ENCODE results near the gene THOC5.
"Not testable (repeated sequence)": the region's sequence is repeated elsewhere in the genome, so short reads cannot be mapped to it uniquely, and the experiment has no call there.

Gene THOC5

DNA sequence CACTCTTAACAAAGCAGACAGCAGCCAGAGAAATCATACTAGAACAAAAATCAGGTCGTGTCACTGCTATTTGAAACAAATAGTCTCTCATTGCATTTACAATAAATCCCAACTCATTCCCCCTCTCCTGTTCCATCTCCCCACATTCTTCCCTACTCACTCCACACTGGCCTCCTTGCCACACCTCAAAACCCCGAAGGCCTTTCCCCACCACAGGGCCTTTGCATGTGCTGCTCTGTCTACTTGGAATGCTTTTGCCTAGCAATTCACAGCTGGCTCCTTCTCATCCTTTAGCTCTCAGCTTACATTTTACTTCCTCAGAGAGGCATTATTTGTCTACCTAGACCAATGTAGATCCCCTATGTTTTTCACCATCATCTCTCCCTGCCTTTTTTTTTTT, 6.3 kb upstream of the THOC5 start:
- no peak for DNase-seq

DNA sequence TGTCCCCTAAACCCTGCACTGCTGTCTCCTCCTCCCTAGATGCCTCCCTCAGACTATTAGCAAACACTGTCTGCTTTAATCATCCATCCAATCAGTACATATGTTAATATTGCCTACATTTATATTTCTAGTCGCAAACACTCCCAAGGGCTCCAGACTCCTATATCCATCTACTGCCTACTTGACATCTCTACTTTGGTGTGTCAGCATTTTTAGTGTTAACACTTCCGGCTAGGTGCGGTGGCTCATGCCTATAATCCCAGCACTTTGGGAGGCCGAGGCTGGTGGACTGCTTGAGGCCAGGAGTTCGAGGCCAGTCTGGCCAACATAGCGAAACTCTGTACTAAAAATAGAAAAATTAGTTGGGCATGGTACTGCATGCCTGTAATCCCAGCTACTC, 5.5 kb upstream of the THOC5 start:
- DNase-seq = no peak

DNA sequence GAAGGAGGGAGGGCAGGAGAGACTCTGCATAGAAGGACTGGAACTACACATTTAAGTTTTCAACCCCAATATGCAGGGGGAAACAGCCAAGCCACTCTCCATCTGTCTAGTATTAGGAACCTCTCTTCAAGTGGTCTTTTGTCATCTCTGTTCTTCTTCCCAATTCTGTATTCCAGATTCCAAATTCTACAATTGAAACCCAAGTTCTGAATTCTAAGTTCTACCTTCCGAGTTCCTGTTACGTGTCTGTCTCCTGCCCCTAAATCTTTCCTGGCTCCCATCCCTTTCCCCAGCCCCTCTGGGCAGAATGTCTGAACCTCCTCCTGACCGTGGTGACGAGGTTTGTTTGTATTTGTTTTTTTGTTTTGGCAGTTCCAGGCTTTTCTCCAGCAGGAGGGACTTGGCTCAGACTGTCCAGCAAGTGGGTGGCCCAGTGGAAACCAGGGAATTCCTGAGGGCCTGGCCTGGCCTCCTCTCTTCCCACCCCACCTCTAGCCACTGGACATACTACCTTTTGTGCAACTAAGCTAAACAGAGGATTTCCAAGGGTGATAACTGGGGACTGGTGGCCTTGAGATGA, 1.6 kb upstream of the THOC5 start:
- DNase-seq = no peak

DNA sequence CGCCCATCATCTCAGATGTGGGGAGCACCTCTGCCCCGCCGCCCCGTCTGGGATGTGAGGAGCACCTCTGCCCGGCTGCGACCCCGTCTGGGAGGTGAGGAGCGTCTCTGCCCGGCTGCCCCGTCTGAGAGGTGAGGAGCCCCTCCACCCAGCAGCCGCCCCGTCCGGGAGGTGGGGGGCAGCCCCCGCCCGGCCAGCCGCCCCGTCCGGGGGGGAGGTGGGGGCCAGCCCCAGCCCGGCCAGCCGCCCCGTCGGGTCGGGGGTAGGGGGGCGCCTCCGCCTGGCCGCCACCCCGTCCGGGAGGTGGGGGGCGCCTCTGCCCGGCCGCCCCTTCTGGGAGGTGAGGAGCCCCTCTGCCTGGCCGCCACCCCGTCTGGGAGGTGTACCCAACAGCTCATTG, 1.2 kb downstream of the THOC5 start:
- DNase-seq = not testable (repeated sequence)

DNA sequence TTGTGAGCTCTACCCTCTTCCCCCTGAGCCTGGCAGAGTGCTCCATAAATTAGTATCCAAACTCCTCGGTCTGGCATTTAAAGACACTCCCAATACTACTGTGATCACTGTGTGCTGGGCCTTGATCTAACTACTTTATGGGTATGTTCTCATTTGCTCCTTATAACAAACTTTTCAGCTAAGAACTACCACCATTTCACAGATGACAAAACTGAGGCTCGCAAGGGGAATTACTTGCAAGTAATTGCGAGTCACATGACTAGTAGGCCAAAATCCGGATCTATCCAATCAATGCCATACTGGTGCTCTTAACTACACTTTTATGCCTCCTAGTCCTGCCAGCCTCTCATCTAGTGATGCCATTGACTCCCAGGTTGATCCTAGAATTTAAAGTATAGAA, 3.6 kb downstream of the THOC5 start:
- no peak for DNase-seq

DNA sequence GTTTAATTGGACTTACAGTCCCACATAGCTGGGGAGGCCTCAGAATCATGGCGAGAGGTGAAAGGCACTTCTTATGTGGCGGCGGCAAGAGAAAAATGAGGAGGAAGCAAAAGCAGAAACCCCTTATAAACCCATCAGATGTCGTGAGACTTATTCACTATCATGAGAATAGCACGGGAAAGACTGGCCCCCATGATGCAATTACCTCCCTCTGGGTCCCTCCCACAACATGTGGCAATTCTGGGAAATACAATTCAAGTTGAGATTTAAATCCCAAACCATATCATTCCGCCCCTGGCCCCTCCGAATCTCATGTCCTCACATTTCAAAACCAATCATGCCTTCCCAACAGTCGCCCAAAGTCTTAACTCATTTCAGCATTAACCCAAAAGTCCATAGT, 8.5 kb downstream of the THOC5 start:
- not testable (repeated sequence) for DNase-seq

DNA sequence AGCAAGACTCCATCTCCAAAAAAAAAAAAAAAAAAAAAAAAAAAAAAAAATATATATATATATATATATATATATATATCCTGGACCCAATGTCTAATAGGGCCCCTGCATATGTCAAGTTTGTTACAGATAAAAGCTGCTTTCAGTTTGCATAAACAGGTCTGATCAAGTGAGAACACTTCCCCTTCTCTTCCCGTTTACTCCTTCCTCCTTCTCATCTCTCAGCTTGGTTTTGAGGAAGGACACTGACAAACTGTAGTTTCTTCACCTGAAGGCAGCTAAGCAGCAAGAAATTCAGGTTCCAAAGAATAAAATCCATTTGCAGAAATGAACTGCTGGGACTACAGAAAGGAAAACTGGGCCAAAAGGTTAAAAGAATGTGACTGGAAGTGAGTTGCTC, 11.7 kb downstream of the THOC5 start:
- no peak for DNase-seq

DNA sequence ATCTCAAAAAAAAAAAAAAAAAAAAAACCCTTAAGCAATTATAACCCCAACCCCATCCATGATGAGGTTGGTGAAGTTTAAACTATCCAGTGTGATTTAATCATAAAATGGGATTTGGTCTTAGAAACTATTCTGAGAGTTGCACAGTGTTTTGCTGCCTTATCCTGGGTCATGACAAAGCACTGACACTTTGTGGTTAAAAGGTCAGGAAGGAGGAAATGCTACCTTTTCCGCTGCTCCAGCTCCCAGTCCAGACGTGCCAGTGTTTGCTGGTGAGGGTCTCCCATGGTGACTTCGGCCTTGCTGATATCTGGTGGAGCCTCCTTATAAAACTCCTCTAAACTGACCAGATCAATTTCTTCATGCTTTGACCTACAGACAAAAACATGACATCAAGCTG, 14.5 kb downstream of the THOC5 start:
- no peak for DNase-seq

DNA sequence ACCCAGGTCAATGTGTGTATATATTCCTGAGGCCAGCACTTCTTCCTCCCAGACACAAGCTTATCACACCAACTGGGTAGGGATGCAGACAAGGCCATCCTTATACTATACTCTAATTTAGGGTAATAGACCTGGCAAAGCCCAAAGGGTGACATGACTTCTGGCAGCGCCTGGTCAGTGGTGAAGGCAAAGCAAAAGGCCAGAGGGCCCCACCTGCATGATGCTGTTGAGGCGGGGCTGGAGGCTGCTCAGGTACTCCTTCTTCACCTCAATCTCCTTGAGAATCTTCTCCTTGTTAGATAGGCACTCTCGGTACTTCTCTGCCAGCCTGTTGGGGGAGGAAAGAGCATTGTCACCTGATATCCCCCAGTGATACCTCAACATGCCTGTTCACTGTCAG, 17.1 kb downstream of the THOC5 start:
- DNase-seq = no peak

DNA sequence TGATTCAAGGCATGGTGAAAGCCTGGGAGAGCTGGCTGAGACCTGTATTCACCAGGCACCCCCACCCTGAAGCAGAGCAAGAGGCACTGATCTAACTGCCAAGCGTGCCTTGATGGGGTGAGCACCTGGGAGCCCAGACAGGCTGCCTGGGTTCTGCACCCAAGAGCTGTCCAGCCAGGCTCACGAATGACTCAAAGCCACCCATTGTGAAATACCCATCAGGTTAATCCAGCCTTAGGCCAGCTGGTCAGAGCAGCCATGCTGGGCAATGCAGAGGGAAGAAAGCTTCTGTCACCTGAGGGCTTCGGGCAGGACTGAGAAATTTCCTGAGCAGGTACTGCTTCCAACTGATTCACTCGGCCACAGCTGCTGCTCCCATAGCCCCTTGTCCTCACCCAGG, 22.1 kb downstream of the THOC5 start:
- DNase-seq = peak; percentile 13

DNA sequence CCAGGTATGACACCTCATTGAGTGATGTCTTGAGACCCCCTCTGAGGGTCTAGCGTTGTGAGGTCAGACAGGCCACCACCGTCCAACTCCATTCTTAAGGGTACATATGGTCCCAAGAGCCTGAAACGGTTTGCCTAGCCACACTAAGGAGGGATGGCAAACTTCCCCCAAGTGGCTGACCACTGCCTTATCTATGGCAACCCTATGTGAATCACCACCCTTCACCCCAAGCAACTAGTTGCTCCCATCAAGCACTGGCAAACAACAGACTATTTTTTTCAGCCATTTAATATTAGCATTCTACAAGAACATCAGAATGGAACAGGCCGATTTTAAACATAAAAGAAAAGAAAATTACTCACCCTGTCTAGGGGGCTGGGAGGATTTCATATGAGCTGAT, 22.8 kb downstream of the THOC5 start:
- no peak for DNase-seq

DNA sequence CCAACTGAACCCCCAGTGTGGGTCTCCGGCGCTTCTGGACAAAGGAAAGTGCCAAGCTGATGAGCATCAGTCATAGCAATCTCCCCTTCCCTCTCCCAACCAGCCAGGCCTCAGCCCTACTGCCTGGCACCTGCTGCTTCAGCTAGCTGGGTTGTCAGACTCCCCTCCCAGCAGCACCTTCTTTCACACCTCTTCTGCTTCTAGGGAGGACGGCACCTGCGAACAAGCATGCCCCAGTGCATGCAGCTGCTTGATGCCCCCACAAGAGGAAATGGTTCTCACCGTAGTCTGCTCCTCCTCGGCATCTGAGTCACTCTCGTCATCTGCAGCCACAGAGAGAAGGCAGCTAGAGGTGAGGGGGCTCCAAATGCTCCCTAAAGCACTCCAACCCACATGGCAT, 25.4 kb downstream of the THOC5 start:
- DNase-seq = no peak

DNA sequence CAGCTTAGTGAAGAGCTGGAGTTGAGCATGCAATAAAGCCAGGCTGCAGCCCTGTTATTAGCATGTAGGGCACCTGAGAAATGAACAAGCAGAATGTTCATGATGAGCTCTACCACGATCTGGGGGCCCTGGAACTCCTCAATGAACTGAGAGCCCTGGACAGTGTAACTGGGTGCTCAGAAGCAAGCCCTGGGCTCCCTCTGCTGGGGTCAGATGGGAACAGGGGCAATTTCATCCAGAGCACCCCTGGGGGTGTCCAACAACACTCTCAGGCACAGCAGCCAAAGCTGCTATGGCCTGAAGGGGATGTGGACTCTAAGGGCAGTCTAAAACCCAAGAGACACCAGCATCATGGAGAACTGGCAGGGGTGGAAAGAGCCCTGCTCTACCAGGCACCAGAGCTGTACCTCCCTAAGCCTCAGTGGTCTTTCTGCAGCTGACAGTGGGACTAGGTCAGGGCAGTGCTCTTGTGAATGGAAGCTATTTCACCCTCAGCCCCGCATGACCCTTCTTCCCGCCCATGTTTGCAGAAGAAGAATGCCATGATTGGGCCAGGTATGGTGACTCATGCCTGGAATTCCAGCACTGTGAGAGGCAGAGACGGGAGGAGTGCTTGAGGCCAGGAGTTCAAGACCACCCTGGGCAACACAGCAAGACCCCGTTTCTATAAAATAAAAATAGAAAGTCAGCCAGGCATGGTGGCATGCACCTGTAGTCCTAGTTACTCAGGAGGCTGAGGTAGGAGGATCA, 28.9 kb downstream of the THOC5 start:
- peak; percentile 5 for DNase-seq

DNA sequence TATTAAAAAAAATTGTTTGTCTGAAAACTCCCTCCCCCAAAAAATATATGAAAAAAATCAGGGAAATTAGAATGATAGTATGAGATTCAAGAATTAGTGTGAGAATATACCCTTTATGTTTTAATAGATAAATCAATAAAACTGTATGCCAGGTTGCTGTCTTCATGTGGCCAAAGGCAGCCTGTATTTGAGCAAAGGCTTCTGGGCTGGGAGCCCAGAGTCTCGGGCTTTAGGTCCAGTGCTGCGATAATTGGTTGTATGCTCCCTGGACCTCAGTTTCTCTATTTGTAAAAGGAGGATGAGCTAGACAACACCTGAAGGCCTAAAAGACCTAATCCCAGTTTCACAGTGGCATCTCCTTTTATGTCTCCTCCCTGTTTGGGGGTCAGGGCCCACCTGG, 29.8 kb downstream of the THOC5 start:
- no peak for DNase-seq

DNA sequence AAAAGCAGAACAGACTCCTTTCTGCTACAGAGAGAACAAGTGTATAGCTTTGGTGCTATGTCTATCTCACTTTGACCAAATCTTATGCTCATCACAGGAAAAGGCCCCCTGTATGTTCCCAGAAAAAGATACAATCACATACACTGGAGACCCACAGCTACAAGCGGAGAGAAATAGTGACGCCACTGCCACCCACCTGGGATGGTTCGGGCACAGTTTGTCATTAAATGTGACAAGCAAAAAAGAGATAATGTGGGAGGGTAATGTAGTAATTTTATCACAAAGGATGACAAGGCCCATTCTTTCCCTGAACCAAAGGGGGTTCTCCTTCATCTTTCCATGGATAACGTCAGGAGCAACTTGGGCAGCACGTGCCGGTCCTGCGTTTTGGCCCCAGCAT, 32.0 kb downstream of the THOC5 start:
- DNase-seq = no peak

DNA sequence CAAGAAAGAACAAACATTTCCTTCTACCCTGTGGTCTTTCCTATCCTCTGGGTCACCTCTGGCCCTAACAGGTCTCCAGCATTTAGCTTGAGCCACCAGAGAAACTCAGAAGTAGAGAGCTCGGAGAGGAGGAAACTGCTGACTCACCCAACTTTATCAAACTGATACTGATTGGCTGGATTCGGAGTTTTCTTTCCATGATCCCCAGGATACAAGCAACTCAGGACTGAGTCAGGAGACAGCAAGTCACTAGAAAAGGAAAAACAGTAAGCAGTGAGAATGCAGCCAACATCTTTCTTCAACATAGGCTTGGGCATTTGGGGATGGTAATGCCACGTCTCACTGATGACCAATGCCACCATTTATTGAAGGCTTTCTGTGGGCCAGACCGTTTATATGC, 32.7 kb downstream of the THOC5 start:
- peak; percentile 70 for DNase-seq

DNA sequence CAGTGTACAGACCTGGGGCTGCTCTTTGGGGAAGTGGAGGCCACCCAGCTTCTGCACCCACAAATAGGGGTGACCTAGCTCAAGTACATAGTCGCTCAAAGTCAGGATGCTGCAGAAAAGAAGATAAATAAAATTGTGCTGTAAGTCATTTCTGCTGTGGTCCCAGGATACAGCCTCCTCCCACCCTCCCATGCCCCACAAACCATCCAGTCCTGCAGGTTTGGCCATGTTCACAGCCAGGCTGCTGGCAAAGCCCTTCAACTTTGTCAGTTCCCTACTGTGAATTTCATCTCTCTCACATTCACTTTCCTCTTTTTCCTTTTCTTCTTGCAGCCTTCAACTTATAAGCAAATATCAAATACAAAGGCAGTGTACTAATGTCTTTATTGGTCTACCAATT, 33.6 kb downstream of the THOC5 start:
- DNase-seq = no peak

DNA sequence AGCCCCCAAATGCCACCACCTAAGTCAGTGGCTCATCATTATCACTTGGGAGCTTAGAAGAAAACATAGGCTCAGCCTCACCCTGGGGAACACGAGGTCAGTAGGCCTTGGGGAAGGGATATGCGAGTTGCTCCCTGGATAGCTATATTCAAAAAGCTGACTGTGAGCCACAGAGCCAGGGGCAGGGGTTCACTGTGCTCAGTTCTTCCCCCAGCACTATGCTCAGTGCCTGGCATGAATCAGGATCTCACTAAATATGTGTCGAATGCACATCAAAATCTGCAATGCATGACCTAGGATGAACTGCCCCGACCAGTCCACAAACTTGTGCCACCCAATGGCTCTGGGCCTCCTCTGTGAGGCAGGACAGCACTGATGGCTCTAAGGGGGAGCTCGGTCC, 35.1 kb downstream of the THOC5 start:
- no peak for DNase-seq

DNA sequence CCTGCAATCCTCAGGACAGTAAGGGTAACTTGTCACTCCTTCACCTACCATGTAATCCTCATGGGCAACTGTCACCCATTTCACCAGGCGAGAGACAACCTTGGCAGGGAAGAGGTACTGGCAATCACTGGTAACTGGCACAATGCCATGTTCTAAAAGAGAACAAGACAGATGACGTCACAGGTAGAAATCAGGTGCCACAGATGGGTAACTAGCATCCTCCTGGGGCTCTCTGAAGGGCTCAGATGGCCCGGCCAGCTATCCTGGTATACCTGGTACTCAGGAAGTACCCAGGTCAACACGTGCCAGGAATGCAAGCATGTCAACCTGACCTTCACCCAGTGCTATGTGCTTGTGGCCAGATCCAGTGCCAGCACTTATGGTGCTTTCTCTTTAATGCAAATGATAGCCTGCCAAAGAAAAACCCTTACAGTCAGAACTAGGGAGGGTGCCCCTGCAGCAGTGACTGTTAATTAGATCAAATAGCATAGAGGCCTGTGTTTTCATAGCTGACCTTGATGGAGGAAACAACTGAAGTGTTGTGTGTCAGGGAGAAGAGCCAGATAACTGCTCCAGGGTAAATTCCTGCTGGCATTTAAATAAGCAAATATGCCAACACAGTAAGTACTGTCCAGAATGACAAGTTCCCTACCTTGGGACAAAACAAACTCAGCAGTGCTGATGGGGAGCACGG, 36.2 kb downstream of the THOC5 start:
- no peak for DNase-seq

DNA sequence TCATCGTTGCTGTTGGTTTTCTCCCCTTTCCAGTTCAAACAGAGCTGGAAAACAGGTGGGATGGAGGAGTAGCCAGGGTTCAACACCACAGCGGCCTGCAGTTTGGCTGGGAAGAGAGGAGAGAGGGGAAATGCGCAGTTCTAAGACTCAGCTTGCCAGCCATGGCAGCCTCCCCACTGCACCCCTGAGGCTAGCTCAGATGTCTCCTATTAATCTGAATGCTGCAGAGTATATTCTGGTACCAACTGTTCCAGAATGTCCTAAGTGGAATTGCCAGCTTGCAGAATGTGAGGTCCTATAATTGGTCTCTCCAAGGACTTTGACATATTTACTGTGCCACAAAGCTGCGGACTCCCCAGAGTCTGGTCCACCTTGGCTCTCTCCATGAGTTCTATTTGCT, 41.5 kb downstream of the THOC5 start:
- no peak for DNase-seq

DNA sequence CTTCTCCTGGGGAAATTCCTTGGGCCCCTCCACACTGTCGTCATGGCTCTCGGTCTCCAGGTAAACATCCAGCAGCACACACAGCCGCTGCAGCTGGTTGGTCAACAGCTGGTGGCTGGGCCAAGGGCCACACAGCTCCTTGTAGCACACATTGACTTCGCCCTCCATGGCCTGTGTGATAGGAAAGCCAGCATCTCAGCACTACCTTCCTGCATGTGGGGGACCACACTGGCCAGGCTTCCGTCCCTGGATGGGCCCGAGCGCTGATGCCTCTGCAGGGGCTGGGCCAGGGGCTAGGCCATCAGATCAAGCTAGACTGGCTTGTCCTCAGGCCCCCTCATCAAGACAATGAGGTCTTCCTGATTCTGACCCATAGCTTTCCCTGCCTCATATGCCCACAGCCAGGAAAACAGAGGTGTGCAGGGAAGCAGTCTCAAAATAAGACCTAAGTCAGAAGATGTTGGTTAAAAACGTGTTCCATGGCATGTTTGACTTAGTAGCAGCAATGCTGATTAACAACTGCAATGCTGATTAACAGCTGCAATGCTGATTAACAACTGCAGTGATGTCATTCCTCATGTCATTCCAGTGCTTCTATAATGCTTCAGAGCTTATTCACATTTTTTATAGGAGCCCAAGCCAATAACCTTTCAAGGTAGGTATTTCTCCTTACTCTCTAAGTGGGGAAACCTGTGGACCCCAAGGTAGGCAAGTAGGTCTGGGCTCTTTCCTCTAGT, 42.3 kb downstream of the THOC5 start:
- no peak for DNase-seq

DNA sequence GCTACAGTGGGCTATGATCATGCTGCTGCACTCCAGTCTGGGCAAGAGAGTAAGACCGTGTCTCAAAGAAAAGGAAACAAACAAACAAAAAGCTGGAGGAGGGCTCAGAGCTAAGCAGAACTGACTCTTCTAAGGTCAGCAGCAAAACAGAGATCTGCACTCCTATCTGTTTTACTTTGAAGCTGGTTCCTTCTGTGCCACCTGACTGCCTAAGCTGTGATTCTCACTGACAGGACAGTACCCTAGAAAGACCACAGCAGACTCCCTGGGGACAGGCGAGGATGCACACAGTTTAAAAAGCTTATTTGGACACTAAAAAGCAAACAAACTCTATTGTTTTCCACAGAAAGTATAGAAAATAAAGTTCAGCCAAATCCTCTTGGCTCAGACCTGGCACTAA, 43.0 kb downstream of the THOC5 start:
- DNase-seq = no peak

DNA sequence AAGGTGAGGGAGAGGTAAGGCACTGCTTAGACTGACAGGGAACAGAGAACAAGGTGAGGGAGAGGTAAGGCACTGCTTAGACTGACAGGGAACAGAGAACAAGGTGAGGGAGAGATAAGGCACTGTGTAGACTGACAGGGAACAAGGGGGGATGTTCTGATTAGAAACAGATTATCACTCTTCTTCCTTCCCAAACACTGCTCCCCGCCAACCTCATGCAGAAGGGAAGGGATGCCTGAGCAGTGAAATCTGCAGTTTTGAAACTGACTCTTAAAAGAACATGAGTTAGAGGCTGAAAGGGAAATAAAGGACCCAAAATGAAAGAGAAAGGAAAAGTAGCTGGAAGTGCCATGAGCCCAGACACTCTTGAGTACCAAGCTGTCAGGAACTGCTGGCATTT, 43.7 kb downstream of the THOC5 start:
- no peak for DNase-seq

DNA sequence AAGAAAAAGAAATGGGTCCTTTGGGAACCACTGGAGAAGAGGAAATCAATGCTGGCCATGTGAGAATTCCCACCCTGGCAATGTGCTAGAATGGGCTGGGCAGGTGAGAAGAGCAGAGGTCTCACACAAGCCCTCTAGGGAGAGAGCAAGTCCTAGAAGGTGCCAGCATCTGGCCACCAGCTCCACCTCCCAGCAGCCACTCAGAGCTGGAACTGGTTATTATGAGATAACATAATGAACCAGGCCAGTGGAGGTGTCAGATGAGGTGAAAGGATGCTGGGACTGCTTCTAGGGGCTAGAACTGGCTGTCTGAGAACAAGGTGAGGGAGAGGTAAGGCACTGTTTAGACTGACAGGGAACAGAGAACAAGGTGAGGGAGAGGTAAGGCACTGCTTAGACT, 44.3 kb downstream of the THOC5 start:
- DNase-seq = no peak
